Spleen (tissue), 7 donors: ENCODE data around the gene GLRX.
"Not testable (repeated sequence)": the region's sequence is repeated elsewhere in the genome, so short reads cannot be mapped to it uniquely, and the experiment has no call there.

Experiments used
- POLR2A ChIP-seq, 3 donors: fragments of 450-650 bp; IDR thresholded peaks; one replicate each; pipeline ENCODE4 v1.5.1; 2017; ENCODE audit warnings: antibody characterized with exemption in 3 of 3, mild to moderate bottlenecking in 1 of 3
- POLR2AphosphoS5 ChIP-seq, 3 donors: sonication (generic); formaldehyde crosslinking; IDR thresholded peaks; one replicate each; pipeline ENCODE4 v1.5.1; 2017; ENCODE audit warnings: antibody characterized with exemption in 3 of 3
- TF ChIP-seq, protein P1 (sequence below), 11 experiments: fragments of 200-600 bp in 7 of 11; fragments of 450-650 bp in 4 of 11; sonication (generic) in 4 of 11; IDR thresholded peaks in 8 of 11; conservative IDR thresholded peaks in 3 of 11; 1 replicate in 7 of 11; 2 replicates in 4 of 11; pipeline versions ENCODE4 v1.4.0 to v1.8.0; 2016 to 2021; ENCODE audit warnings: antibody characterized with exemption in 11 of 11, inconsistent platforms in 4 of 11, mild to moderate bottlenecking in 1 of 11
- donor health status: DM: no; HTN: no; CAD: no; lungs with moderate emphysema.
- donor health status: DM: no; HTN: no; CAD: no.
- donor health status: DM: no; HTN: no; CAD: no.

DNA sequence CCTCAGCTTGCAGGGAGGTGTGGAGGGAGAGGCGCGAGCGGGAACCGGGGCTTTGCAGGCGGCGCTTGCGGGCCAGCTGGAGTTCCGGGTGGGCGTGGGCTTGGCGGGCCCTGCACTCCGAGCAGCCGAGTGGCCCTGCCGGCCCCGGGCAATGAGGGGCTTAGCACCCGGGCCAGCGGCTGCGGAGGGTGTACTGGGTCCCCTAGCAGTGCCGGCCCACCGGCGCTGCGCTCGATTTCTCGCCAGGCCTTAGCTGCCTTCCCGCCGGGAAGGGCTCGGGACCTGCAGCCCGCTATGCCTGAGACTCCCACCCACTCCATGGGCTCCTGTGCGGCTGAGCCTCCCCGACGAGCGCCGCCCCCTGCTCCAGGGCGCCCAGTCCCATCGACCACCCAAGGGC is 28.6 kb upstream of the GLRX start:
- TF ChIP-seq, protein P1, sequence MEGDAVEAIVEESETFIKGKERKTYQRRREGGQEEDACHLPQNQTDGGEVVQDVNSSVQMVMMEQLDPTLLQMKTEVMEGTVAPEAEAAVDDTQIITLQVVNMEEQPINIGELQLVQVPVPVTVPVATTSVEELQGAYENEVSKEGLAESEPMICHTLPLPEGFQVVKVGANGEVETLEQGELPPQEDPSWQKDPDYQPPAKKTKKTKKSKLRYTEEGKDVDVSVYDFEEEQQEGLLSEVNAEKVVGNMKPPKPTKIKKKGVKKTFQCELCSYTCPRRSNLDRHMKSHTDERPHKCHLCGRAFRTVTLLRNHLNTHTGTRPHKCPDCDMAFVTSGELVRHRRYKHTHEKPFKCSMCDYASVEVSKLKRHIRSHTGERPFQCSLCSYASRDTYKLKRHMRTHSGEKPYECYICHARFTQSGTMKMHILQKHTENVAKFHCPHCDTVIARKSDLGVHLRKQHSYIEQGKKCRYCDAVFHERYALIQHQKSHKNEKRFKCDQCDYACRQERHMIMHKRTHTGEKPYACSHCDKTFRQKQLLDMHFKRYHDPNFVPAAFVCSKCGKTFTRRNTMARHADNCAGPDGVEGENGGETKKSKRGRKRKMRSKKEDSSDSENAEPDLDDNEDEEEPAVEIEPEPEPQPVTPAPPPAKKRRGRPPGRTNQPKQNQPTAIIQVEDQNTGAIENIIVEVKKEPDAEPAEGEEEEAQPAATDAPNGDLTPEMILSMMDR (IDR thresholded peaks at IDR 0.05 in 8 of 11, conservative IDR thresholded peaks at IDR 0.05 in 3 of 11) = not testable (repeated sequence)
- TF ChIP-seq POLR2A, POLR2AphosphoS5 (IDR thresholded peaks at IDR 0.05): not testable (repeated sequence)
